B cell (primary cell): ENCODE results near the gene CCNF. TPM values are rescaled to one million over a fixed set of nuclear protein-coding genes. Genes with fewer than 3 reads are reported as not detected.

Experiments used
- ATAC-seq: fragments of 200-7000 bp; cut with Tn5 transposase; one replicate; pipeline ENCODE4 v1.10.0; 2021; ENCODE audit warnings: low read depth, mild to moderate bottlenecking, moderate number of reproducible peaks, moderate library complexity
- CTCF ChIA-PET: fragments of 350-600 bp; sonication (Branson Sonifier 250); formaldehyde crosslinking; loops from one replicate; lab custom pipeline; 2021; ENCODE audit warnings: antibody characterized with exemption, inconsistent platforms; lab: Charles Lee
- POLR2A ChIA-PET: fragments of 350-600 bp; sonication (Branson Sonifier 250); formaldehyde crosslinking; loops from one replicate; lab custom pipeline; 2021; ENCODE audit warnings: antibody characterized with exemption; lab: Charles Lee
- DNase-seq: peaks from one replicate; pipeline ENCODE4 v3.0.0; 2013
- H2AFZ ChIP-seq: 2 replicates; pipeline ENCODE4 v1.6.1; 2012; ENCODE audit warnings: mild to moderate bottlenecking, low read depth, low read length; ENCODE audit not compliant: insufficient read depth, poor library complexity, severe bottlenecking
- H3K27ac ChIP-seq, 2 donors: 1 replicate in 1 of 2; 2 replicates in 1 of 2; pipeline ENCODE4 v1.5.1; 2012 to 2013; ENCODE audit warnings: low read length in 2 of 2, mild to moderate bottlenecking in 2 of 2, moderate library complexity in 1 of 2
- H3K27me3 ChIP-seq, 4 experiments: fragments of 200-600 bp in 1 of 4; sonication (generic) in 1 of 4; replicated peaks in 1 of 4; 1 replicate in 2 of 4; 2 replicates in 2 of 4; pipeline versions ENCODE4 v1.6.1 to v1.7.0; 2013 to 2016; ENCODE audit warnings: low read length in 3 of 4, mild to moderate bottlenecking in 2 of 4, mixed read lengths in 1 of 4, moderate library complexity in 1 of 4; ENCODE audit not compliant: insufficient read depth in 4 of 4, control insufficient read depth in 3 of 4; ENCODE audit errors: control extremely low read depth in 1 of 4
- H3K36me3 ChIP-seq, 2 experiments: replicated peaks in 1 of 2; 1 replicate in 1 of 2; 2 replicates in 1 of 2; pipeline versions ENCODE4 v1.6.1 to v1.7.1; 2013; ENCODE audit warnings: low read length in 1 of 2; ENCODE audit not compliant: insufficient read depth in 2 of 2, control insufficient read depth in 1 of 2; ENCODE audit errors: control extremely low read depth in 1 of 2, extremely low read depth in 1 of 2
- H3K4me1 ChIP-seq, 2 donors: fragments of 200-600 bp in 1 of 2; sonication (generic) in 1 of 2; 1 replicate in 1 of 2; 2 replicates in 1 of 2; pipeline versions ENCODE4 v1.5.1 to v1.6.1; 2013 to 2017; ENCODE audit warnings: low read length in 2 of 2; ENCODE audit not compliant: control insufficient read depth in 2 of 2, insufficient read depth in 2 of 2
- H3K4me2 ChIP-seq: replicated peaks from 2 replicates; pipeline ENCODE3; 2012; ENCODE audit warnings: mild to moderate bottlenecking, low read depth, low read length; ENCODE audit not compliant: poor library complexity, severe bottlenecking
- H3K4me3 ChIP-seq, 5 experiments: fragments of 200-600 bp in 1 of 5; sonication (generic) in 1 of 5; 1 replicate in 3 of 5; 2 replicates in 2 of 5; pipeline versions ENCODE4 v1.5.1 to v1.7.0; 2011 to 2016; ENCODE audit warnings: low read length in 4 of 5, mild to moderate bottlenecking in 4 of 5, low read depth in 2 of 5, control low read depth in 1 of 5, moderate library complexity in 1 of 5; ENCODE audit not compliant: insufficient read depth in 1 of 5; ENCODE audit errors: control extremely low read depth in 1 of 5, extremely low read depth in 1 of 5
- H3K79me2 ChIP-seq: fragments of 200-600 bp; sonication (generic); one replicate; pipeline ENCODE4 v1.6.0; 2016; ENCODE audit warnings: low read length; ENCODE audit not compliant: control insufficient read depth, insufficient read depth
- H3K9ac ChIP-seq: fragments of 200-600 bp; sonication (generic); 2 replicates; pipeline ENCODE4 v1.6.1; 2017; ENCODE audit warnings: mild to moderate bottlenecking, low read length, moderate library complexity
- H3K9me3 ChIP-seq, 3 donors: one replicate each; pipeline versions ENCODE4 v1.6.1 to v1.7.1; 2013; ENCODE audit warnings: low read length in 2 of 3; ENCODE audit not compliant: control insufficient read depth in 2 of 3, insufficient read depth in 1 of 3; ENCODE audit errors: control extremely low read depth in 1 of 3
- H4K20me1 ChIP-seq: 2 replicates; pipeline ENCODE4 v1.6.0; 2012; ENCODE audit warnings: mild to moderate bottlenecking, low read length; ENCODE audit not compliant: insufficient read depth, control insufficient read depth, poor library complexity, severe bottlenecking
- H3K27ac Mint-ChIP-seq: one replicate; pipeline ENCODE4 v1.8.0; 2021; ENCODE audit warnings: mixed read lengths
- H3K27me3 Mint-ChIP-seq: one replicate; pipeline ENCODE4 v1.8.0; 2021; ENCODE audit warnings: mixed read lengths
- H3K4me1 Mint-ChIP-seq: one replicate; pipeline ENCODE4 v1.8.0; 2021; ENCODE audit warnings: mixed read lengths
- H3K4me3 Mint-ChIP-seq: one replicate; pipeline ENCODE4 v1.8.0; 2021; ENCODE audit warnings: mixed read lengths
- H3K9me3 Mint-ChIP-seq: one replicate; pipeline ENCODE4 v1.8.0; 2022; ENCODE audit warnings: mixed read lengths; ENCODE audit not compliant: insufficient read depth
- CTCF ChIP-seq: fragments of 200-600 bp; IDR thresholded peaks from one replicate; pipeline ENCODE4 v1.8.0; 2022; ENCODE audit warnings: antibody characterized with exemption, mild to moderate bottlenecking
- EZH2 ChIP-seq: IDR thresholded peaks from 2 replicates; pipeline ENCODE4 v1.6.1; 2012; ENCODE audit warnings: borderline replicate concordance, low read depth, mild to moderate bottlenecking, moderate library complexity, low read length; ENCODE audit not compliant: insufficient read depth, poor library complexity, severe bottlenecking
- WGBS: methylation state at CpG from one replicate; pipeline ENCODE4 v1.1.5; 2013; ENCODE audit warnings: missing lambda C conversion rate; ENCODE audit not compliant: insufficient coverage; 5-methylcytosine and 5-hydroxymethylcytosine counted together
- intact Hi-C: fragments of 100-400 bp; cut with micrococcal nuclease; formaldehyde crosslinking; loops from one replicate; pipeline ENCODE4 v1.10.0; 2022
- polyA plus RNA-seq: library from polyadenylated mRNA; depleted of rRNA; stranded (reverse); fragments of >200 nt; gene quantifications from 2 replicates; pipeline ENCODE4 v1.2.3, GENCODE V29; 2012
- total RNA-seq, 2 donors: library from RNA; stranded (reverse); fragments of 120-200 nt in 1 of 2; gene quantifications; 1 replicate in 1 of 2; 2 replicates in 1 of 2; pipeline versions ENCODE4 v1.2.3 to v1.2.4, GENCODE V29; 2013 to 2022

The CCNF gene
- total and polyA plus RNA-seq, 2 donors (not counting 1 experiment from before 2014, with no cell fraction given): 3.2 to 5.3 TPM

- ATAC-seq: no peak
- ChIA-PET POLR2A (no interaction called here), CTCF (no interaction called here)
- peaks cover 0 to 2% (median 0%) of the 10 kb centered on the region in 3 donors for H3K9me3 ChIP-seq
- Mint-ChIP-seq H3K27ac (no peak overlapping the region), H3K9me3 (no peaks in the 10 kb centered on the region), H3K4me1 (no peaks in the 10 kb centered on the region), H3K27me3 (no peaks in the 10 kb centered on the region), H3K4me3 (no peak overlapping the region)
- no peaks in the 10 kb centered on the region for H4K20me1 ChIP-seq
- no peak overlapping the region for H3K4me3 ChIP-seq
- no peak for TF ChIP-seq CTCF
- no peak for TF ChIP-seq EZH2
- intact Hi-C loops: no loop called here
- H3K4me2 ChIP-seq: no peak overlapping the region
- H3K9ac ChIP-seq: no peak overlapping the region
- WGBS: 97% methylated on average over 24 of the region's 25 CpGs
- H3K27ac ChIP-seq: no peak overlapping the region
- no peak for DNase-seq
- H2AFZ ChIP-seq: no peak overlapping the region
- H3K4me1 ChIP-seq: no peaks in the 10 kb centered on the region
- peaks cover 0 to 36% of the 10 kb centered on the region in 2 experiments for H3K36me3 ChIP-seq
- peaks cover 7% of the 10 kb centered on the region for H3K79me2 ChIP-seq
- H3K27me3 ChIP-seq: no peaks in the 10 kb centered on the region
Observed at GRCh38 chr16:2449118-2449517, 19.9 kb downstream of the CCNF start.

- H3K79me2 ChIP-seq: peaks cover 7% of the 10 kb centered on the region
- no peak overlapping the region for H2AFZ ChIP-seq
- no peaks in the 10 kb centered on the region for H3K27me3 ChIP-seq
- no peaks in the 10 kb centered on the region for H4K20me1 ChIP-seq
- TF ChIP-seq EZH2 (no peak), CTCF (no peak)
- 94% methylated on average over 8 of the region's 8 CpGs for WGBS
- H3K9ac ChIP-seq: no peak overlapping the region
- Mint-ChIP-seq H3K27ac (no peak overlapping the region), H3K9me3 (no peaks in the 10 kb centered on the region), H3K4me1 (no peaks in the 10 kb centered on the region), H3K27me3 (no peaks in the 10 kb centered on the region), H3K4me3 (no peak overlapping the region)
- no peak overlapping the region for H3K4me3 ChIP-seq
- ChIA-PET POLR2A (interaction anchor here (0.7 kb wide), 1 partner anchor 14 kb away, joined by 4 read pairs; no protein-coding TSS in a partner anchor), CTCF (interaction anchor here (1.1 kb wide), 1 partner anchor 20 kb away, joined by 3 read pairs; no protein-coding TSS in a partner anchor)
- H3K27ac ChIP-seq: no peak overlapping the region
- peaks cover 0 to 2% (median 0%) of the 10 kb centered on the region in 3 donors for H3K9me3 ChIP-seq
- intact Hi-C loops: no loop called here
- peaks cover 0 to 34% of the 10 kb centered on the region in 2 experiments for H3K36me3 ChIP-seq
- ATAC-seq: no peak
- H3K4me2 ChIP-seq: no peak overlapping the region
- no peak for DNase-seq
- H3K4me1 ChIP-seq: no peaks in the 10 kb centered on the region
Observed at GRCh38 chr16:2450535-2450934, 21.3 kb downstream of the CCNF start.
